Karpas-422 (cell line): ENCODE measurements around the gene LRRN2. TPM values are rescaled to one million over a fixed set of nuclear protein-coding genes. Genes with fewer than 3 reads are reported as not detected.

Experiments used
- DNase-seq: peaks from one replicate; pipeline ENCODE4 v3.0.0-alpha.2; 2015
- H2AFZ ChIP-seq: fragments of 200-600 bp; sonication (generic); 2 replicates; pipeline ENCODE4 v1.6.1; 2014; ENCODE audit warnings: antibody characterized with exemption, low read length, mixed read lengths
- H3K27ac ChIP-seq: fragments of 200-600 bp; sonication (generic); 2 replicates; pipeline ENCODE4 v1.5.1; 2014; ENCODE audit warnings: mild to moderate bottlenecking, low read length, moderate library complexity
- H3K27me3 ChIP-seq: fragments of 200-600 bp; sonication (generic); 2 replicates; pipeline ENCODE4 v1.6.1; 2014; ENCODE audit warnings: low read length, mixed read lengths
- H3K36me3 ChIP-seq: fragments of 200-600 bp; sonication (generic); 2 replicates; pipeline ENCODE4 v1.6.1; 2014; ENCODE audit warnings: low read length, mixed read lengths; ENCODE audit not compliant: insufficient read depth
- H3K4me1 ChIP-seq: fragments of 200-600 bp; sonication (generic); 2 replicates; pipeline ENCODE4 v1.6.1; 2014; ENCODE audit warnings: mild to moderate bottlenecking, low read length, mixed read lengths
- H3K4me2 ChIP-seq: fragments of 200-600 bp; sonication (generic); 2 replicates; pipeline ENCODE4 v1.6.1; 2014; ENCODE audit warnings: low read length, low read depth, mild to moderate bottlenecking; ENCODE audit not compliant: poor library complexity, severe bottlenecking
- H3K4me3 ChIP-seq: fragments of 200-600 bp; sonication (generic); 2 replicates; pipeline ENCODE4 v1.5.1; 2014; ENCODE audit warnings: mild to moderate bottlenecking, antibody characterized with exemption, low read length, mixed read lengths
- H3K79me2 ChIP-seq: fragments of 200-600 bp; sonication (generic); 2 replicates; pipeline ENCODE4 v1.6.1; 2014; ENCODE audit warnings: mild to moderate bottlenecking, low read length, mixed read lengths
- H3K9ac ChIP-seq: fragments of 200-600 bp; sonication (generic); 2 replicates; pipeline ENCODE4 v1.6.0; 2014; ENCODE audit warnings: low read length
- H3K9me2 ChIP-seq: fragments of 200-600 bp; sonication (generic), shearing (Covaris generic); replicated peaks from 2 replicates; pipeline ENCODE4 v1.6.0; 2014; ENCODE audit warnings: mild to moderate bottlenecking, low read length, moderate library complexity; ENCODE audit not compliant: insufficient read depth
- H3K9me3 ChIP-seq: fragments of 300-700, 200-600 bp; sonication (generic); 2 replicates; pipeline ENCODE4 v1.6.1; 2014; ENCODE audit warnings: low read length, mixed read lengths
- H4K20me1 ChIP-seq: fragments of 200-600 bp; sonication (generic); 2 replicates; pipeline ENCODE4 v1.6.1; 2014; ENCODE audit warnings: mild to moderate bottlenecking, antibody characterized with exemption, low read length, low read depth; ENCODE audit not compliant: insufficient read depth
- total RNA-seq: library from RNA; depleted of rRNA; stranded (reverse); fragments of >200 nt; shearing (Covaris generic); gene quantifications from 2 replicates; pipeline ENCODE4 v1.2.3, GENCODE V29; 2014; ENCODE audit warnings: low replicate concordance; rRNA removed

Gene LRRN2
- not detected in 2 replicates for total RNA-seq

DNA sequence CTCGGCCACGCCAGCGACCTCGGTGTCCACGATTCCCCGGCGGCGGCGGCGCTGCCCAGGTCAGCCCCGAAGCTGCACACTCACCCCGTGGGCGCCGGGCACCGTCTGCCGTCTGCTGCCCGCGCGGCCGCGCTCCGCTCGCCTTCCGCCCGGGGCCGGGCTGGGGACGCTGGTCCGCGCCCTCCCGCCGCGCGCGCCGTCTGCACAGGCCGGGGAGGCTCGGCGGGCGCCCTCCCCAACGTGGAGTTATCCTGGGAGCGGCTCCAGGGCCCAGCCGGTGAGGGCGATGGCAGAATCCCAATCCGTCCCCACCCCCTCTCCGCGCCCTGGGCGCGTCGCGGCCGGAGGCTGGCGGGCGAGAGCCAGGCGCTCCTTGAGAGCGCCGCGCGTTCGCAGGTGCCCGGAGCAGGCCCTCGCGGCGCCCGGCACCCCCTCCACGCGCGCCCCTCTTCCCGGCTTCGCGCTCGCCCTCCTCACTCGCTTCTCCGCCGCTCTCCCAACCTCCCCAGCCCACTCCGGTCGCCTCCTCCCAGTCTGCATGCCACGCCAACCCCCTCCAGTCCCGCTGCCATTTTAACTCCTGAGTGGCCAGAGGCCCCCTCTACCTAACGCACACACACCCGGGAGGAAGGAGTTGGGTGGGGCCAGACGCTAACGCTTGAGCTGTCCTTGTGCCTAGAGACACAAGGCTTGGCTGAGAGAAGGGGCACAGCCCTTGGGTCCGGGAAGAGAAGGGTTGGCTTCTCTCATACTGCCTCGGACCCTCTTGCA, at the start of gene LRRN2:
Gene LRRN2 (minus strand): TSS at position 503 of the 771 bp plus-strand sequence. CDS start 65,746 bp downstream, outside the sequence.
- Histone ChIP-seq H3K4me2 (no peak within 1 kb of the TSS), H3K4me1 (no peaks in the 10 kb centered on the region), H3K9ac (no peak within 1 kb of the TSS), H3K9me3 (no peaks in the 10 kb centered on the region), H3K79me2 (no peaks in the 10 kb centered on the region), H2AFZ (no peak within 1 kb of the TSS), H3K27me3 (no peaks in the 10 kb centered on the region), H3K9me2 (no peaks in the 10 kb centered on the region), H3K4me3 (no peak within 1 kb of the TSS), H4K20me1 (no peaks in the 10 kb centered on the region), H3K27ac (no peak within 1 kb of the TSS), H3K36me3 (no peaks in the 10 kb centered on the region)
- no peak for DNase-seq

- DNase-seq: no peak
- Histone ChIP-seq H3K4me3 (no peak overlapping the region), H3K9me3 (0 out of 2 replicates have a peak, but pooled peaks cover 4% of the 10 kb centered on the region), H3K79me2 (no peaks in the 10 kb centered on the region), H3K4me2 (no peak overlapping the region), H3K27me3 (no peaks in the 10 kb centered on the region), H3K9ac (no peak overlapping the region), H3K9me2 (no peaks in the 10 kb centered on the region), H2AFZ (no peak overlapping the region), H4K20me1 (no peaks in the 10 kb centered on the region), H3K4me1 (no peaks in the 10 kb centered on the region), H3K27ac (no peak overlapping the region), H3K36me3 (no peaks in the 10 kb centered on the region)
Observed at GRCh38 chr1:204735042-204735441, 49.5 kb upstream of the LRRN2 start.

- Histone ChIP-seq H3K36me3 (no peaks in the 10 kb centered on the region), H3K9me3 (0 out of 2 replicates have a peak, but pooled peaks cover 4% of the 10 kb centered on the region), H4K20me1 (no peaks in the 10 kb centered on the region), H3K4me2 (no peak overlapping the region), H3K4me1 (no peaks in the 10 kb centered on the region), H3K79me2 (no peaks in the 10 kb centered on the region), H2AFZ (no peak overlapping the region), H3K27me3 (no peaks in the 10 kb centered on the region), H3K9ac (no peak overlapping the region), H3K27ac (no peak overlapping the region), H3K9me2 (no peaks in the 10 kb centered on the region), H3K4me3 (no peak overlapping the region)
- no peak for DNase-seq
Observed at GRCh38 chr1:204733869-204734596, 48.5 kb upstream of the LRRN2 start.

GRCh38 chr1:204733289-204733688, 47.8 kb upstream of the LRRN2 start:
- no peaks in the 10 kb centered on the region for H4K20me1 ChIP-seq
- H2AFZ ChIP-seq: no peak overlapping the region
- DNase-seq: no peak
- no peak overlapping the region for H3K4me2 ChIP-seq
- H3K9me3 ChIP-seq: 0 out of 2 replicates have a peak, but pooled peaks cover 1% of the 10 kb centered on the region
- H3K27me3 ChIP-seq: no peaks in the 10 kb centered on the region
- no peaks in the 10 kb centered on the region for H3K4me1 ChIP-seq
- no peak overlapping the region for H3K4me3 ChIP-seq
- no peaks in the 10 kb centered on the region for H3K79me2 ChIP-seq
- no peak overlapping the region for H3K27ac ChIP-seq
- no peak overlapping the region for H3K9ac ChIP-seq
- H3K36me3 ChIP-seq: no peaks in the 10 kb centered on the region
- no peaks in the 10 kb centered on the region for H3K9me2 ChIP-seq

DNA sequence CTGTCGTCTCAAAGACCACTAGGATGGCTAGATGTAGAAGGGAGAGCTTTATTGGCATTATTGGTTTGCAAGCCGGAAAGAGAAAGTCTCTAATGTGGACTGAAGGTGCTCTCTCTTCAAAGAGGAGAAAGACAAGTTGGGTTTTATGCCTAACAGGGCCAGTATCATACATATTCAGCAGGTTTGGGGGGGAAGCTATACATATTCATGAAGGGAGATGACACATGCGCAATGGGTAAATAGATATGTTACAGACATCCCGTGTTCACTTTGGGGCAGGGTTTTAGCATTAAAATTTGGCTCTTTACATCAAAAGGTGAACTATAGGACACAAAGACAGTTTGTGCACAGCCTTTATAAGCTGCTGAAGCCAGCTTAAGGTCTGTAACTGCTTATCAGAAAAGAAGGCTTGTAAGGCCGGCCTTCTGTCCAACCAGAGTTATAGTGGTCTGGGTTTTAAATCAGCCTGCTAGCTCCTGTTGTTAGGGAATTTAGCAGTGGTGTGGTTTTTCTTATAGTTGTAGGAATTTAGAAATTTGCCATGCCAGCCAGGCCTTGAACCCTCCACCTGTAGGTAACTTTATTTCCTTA, 46.5 kb upstream of the LRRN2 start:
- H3K36me3 ChIP-seq: no peaks in the 10 kb centered on the region
- no peak overlapping the region for H3K27ac ChIP-seq
- no peak overlapping the region for H2AFZ ChIP-seq
- H3K4me1 ChIP-seq: no peaks in the 10 kb centered on the region
- H3K27me3 ChIP-seq: no peaks in the 10 kb centered on the region
- no peak overlapping the region for H3K4me3 ChIP-seq
- no peak overlapping the region for H3K4me2 ChIP-seq
- no peak for DNase-seq
- no peaks in the 10 kb centered on the region for H4K20me1 ChIP-seq
- H3K9ac ChIP-seq: no peak overlapping the region
- H3K9me3 ChIP-seq: no peaks in the 10 kb centered on the region
- H3K79me2 ChIP-seq: no peaks in the 10 kb centered on the region
- H3K9me2 ChIP-seq: no peaks in the 10 kb centered on the region

DNA sequence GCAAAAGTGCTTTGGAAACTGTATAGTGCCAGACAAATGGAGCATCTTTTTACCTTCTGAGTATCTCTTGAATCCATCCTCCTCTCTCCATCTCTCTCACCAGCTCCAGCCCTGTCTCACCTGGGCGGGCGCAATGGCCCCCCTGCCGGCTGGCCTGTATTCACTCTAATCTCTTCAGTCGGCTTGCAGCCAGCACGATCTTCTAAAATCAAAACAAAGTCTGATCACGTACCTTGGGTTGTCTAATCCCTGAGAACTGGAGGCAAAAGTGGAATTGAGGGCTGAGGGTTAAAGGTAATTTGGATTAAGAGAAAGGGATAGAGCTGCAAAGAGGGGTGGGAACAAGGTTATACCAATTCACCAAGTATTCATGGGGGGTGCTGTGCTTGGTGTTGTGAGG, 46.0 kb upstream of the LRRN2 start:
- H3K9ac ChIP-seq: no peak overlapping the region
- H2AFZ ChIP-seq: no peak overlapping the region
- H3K9me2 ChIP-seq: no peaks in the 10 kb centered on the region
- H3K4me3 ChIP-seq: no peak overlapping the region
- no peaks in the 10 kb centered on the region for H3K79me2 ChIP-seq
- no peak for DNase-seq
- no peak overlapping the region for H3K4me2 ChIP-seq
- H3K4me1 ChIP-seq: no peaks in the 10 kb centered on the region
- H3K27ac ChIP-seq: no peak overlapping the region
- H3K36me3 ChIP-seq: no peaks in the 10 kb centered on the region
- no peaks in the 10 kb centered on the region for H3K27me3 ChIP-seq
- no peaks in the 10 kb centered on the region for H4K20me1 ChIP-seq
- no peaks in the 10 kb centered on the region for H3K9me3 ChIP-seq

- H3K27ac ChIP-seq: no peak overlapping the region
- H3K36me3 ChIP-seq: no peaks in the 10 kb centered on the region
- no peak overlapping the region for H2AFZ ChIP-seq
- H3K4me1 ChIP-seq: no peaks in the 10 kb centered on the region
- no peaks in the 10 kb centered on the region for H3K79me2 ChIP-seq
- no peaks in the 10 kb centered on the region for H3K9me3 ChIP-seq
- no peak for DNase-seq
- no peaks in the 10 kb centered on the region for H4K20me1 ChIP-seq
- H3K4me2 ChIP-seq: no peak overlapping the region
- H3K4me3 ChIP-seq: no peak overlapping the region
- H3K9me2 ChIP-seq: no peaks in the 10 kb centered on the region
- no peaks in the 10 kb centered on the region for H3K27me3 ChIP-seq
- no peak overlapping the region for H3K9ac ChIP-seq
Observed at GRCh38 chr1:204730826-204731459, 45.4 kb upstream of the LRRN2 start.

DNA sequence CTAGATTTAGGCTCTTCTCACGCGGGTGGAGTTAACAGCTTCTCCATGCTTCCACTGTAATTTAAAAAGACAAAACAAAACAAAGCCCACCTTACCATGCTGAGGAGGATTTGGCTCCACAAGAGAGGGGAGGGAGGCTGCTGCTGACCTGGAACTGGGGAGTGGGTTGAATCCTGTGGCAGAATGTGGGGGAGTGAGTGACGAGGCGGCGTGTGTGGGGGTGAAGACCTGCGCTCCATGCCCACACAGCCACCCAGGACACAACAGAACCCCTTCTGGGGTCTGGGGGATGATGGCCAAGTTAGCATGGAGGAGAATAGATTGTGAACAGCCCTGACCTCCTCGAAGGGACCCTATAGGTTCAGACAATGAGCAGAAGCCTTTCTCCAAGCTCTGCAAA, 44.0 kb upstream of the LRRN2 start:
- Histone ChIP-seq H3K27ac (no peak overlapping the region), H3K9me2 (no peaks in the 10 kb centered on the region), H3K79me2 (no peaks in the 10 kb centered on the region)

More for the DNA sequence above, 44.0 kb upstream of the LRRN2 start:
- Histone ChIP-seq H2AFZ (no peak overlapping the region), H3K9ac (no peak overlapping the region), H3K9me3 (no peaks in the 10 kb centered on the region), H4K20me1 (no peaks in the 10 kb centered on the region), H3K36me3 (no peaks in the 10 kb centered on the region), H3K27me3 (no peaks in the 10 kb centered on the region), H3K4me1 (no peaks in the 10 kb centered on the region), H3K4me2 (no peak overlapping the region), H3K4me3 (no peak overlapping the region)
- no peak for DNase-seq
